DND-41 (cell line): ENCODE results near the gene SLC22A17.

ENCODE experiments used
- CTCF ChIP-seq: IDR thresholded peaks from 2 replicates; pipeline ENCODE4 v1.5.1; 2012; ENCODE audit warnings: borderline replicate concordance, low read length, moderate library complexity, mild to moderate bottlenecking; ENCODE audit not compliant: poor library complexity, severe bottlenecking; ENCODE audit errors: extremely low read depth
- EZH2 ChIP-seq: IDR thresholded peaks from 3 replicates; pipeline ENCODE4 v1.6.1; 2012; ENCODE audit warnings: borderline replicate concordance, low read depth, mild to moderate bottlenecking, moderate library complexity, low read length, inconsistent platforms; ENCODE audit not compliant: severe bottlenecking

GRCh38 chr14:23373041-23373440, 20.4 kb upstream of the SLC22A17 start:
- TF ChIP-seq CTCF (no peak), EZH2 (no peak)
